ENCODE results near the gene NXF1.
A peak's percentile ranks its signal among the peaks of the same experiment; 100 is the strongest.

Gene NXF1

DNA sequence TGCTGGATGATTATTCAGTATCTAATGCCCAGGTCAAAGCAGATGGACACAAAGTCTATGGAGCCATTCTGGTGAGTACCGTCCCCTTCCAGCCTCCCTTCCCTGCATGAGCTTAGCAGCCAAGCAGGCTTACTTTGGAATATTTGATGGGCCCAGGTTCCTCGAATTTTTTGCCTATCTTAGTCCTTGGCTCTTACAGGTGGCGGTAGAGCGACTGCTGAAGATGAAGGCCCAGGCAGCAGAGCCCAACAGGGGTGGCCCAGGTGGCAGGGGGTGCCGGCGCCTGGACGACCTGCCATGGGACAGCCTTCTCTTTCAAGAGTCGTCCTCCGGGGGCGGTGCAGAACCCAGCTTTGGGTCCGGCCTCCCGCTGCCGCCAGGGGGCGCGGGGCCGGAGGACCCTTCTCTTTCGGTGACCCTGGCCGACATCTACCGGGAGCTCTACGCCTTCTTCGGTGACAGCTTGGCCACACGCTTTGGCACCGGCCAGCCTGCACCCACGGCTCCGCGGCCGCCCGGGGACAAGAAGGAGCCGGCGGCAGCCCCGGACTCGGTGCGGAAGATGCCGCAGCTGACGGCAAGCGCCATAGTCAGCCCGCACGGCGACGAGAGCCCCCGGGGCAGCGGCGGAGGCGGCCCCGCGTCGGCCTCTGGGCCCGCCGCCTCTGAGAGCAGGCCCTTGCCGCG, 18.8 kb downstream of the NXF1 start:
- TF ChIP-seq FOXM1 (IDR thresholded peaks at IDR 0.05; ENCODE audit: borderline replicate concordance, low read depth) = no peak
- TF ChIP-seq, protein P1, sequence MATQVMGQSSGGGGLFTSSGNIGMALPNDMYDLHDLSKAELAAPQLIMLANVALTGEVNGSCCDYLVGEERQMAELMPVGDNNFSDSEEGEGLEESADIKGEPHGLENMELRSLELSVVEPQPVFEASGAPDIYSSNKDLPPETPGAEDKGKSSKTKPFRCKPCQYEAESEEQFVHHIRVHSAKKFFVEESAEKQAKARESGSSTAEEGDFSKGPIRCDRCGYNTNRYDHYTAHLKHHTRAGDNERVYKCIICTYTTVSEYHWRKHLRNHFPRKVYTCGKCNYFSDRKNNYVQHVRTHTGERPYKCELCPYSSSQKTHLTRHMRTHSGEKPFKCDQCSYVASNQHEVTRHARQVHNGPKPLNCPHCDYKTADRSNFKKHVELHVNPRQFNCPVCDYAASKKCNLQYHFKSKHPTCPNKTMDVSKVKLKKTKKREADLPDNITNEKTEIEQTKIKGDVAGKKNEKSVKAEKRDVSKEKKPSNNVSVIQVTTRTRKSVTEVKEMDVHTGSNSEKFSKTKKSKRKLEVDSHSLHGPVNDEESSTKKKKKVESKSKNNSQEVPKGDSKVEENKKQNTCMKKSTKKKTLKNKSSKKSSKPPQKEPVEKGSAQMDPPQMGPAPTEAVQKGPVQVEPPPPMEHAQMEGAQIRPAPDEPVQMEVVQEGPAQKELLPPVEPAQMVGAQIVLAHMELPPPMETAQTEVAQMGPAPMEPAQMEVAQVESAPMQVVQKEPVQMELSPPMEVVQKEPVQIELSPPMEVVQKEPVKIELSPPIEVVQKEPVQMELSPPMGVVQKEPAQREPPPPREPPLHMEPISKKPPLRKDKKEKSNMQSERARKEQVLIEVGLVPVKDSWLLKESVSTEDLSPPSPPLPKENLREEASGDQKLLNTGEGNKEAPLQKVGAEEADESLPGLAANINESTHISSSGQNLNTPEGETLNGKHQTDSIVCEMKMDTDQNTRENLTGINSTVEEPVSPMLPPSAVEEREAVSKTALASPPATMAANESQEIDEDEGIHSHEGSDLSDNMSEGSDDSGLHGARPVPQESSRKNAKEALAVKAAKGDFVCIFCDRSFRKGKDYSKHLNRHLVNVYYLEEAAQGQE (IDR thresholded peaks at IDR 0.05; ENCODE audit: low read depth) = no peak
- TF ChIP-seq, protein P2, sequence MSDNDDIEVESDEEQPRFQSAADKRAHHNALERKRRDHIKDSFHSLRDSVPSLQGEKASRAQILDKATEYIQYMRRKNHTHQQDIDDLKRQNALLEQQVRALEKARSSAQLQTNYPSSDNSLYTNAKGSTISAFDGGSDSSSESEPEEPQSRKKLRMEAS (IDR thresholded peaks at IDR 0.05) = 0 out of 2 replicates have a peak, but pooled peaks have one; percentile 19
- TF ChIP-seq TEAD4 (IDR thresholded peaks at IDR 0.05) = no peak
- TF ChIP-seq, protein P3, sequence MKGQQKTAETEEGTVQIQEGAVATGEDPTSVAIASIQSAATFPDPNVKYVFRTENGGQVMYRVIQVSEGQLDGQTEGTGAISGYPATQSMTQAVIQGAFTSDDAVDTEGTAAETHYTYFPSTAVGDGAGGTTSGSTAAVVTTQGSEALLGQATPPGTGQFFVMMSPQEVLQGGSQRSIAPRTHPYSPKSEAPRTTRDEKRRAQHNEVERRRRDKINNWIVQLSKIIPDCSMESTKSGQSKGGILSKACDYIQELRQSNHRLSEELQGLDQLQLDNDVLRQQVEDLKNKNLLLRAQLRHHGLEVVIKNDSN (IDR thresholded peaks at IDR 0.05) = no peak
- TF ChIP-seq YY1 (IDR thresholded peaks at IDR 0.05; ENCODE audit: low read depth) = no peak
- peak; percentile 82; the same call in 1 of the 2 replicates for TF ChIP-seq ZBTB7A (IDR thresholded peaks at IDR 0.05; ENCODE audit: low read depth)
- TF ChIP-seq EGR1 (IDR thresholded peaks at IDR 0.05) = 0 out of 2 replicates have a peak, but pooled peaks have one; percentile 19

DNA sequence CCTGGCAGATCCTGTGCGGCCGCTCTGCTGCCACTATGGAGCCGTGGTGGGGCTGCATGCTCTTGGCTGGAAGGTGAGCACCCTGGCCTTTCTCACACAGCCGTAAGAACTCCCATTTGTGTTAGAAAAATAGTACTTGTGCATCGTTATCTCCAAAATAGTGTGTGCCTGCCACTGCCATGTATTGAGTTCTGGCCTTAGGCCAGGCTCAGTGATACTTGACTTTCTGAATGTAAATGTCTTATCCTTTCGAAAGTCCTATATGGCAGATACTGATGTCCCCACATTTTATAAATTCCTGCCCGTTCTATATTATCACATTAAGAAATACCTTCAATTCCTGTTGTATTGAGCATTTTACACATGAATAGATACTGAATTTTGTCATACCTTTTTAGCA, 22.5 kb downstream of the NXF1 start:
- TF ChIP-seq EP300 (IDR thresholded peaks at IDR 0.05; ENCODE audit: borderline replicate concordance) (no peak), EGR1 (IDR thresholded peaks at IDR 0.05) (no peak), ZBTB7A (IDR thresholded peaks at IDR 0.05; ENCODE audit: low read depth) (no peak)

DNA sequence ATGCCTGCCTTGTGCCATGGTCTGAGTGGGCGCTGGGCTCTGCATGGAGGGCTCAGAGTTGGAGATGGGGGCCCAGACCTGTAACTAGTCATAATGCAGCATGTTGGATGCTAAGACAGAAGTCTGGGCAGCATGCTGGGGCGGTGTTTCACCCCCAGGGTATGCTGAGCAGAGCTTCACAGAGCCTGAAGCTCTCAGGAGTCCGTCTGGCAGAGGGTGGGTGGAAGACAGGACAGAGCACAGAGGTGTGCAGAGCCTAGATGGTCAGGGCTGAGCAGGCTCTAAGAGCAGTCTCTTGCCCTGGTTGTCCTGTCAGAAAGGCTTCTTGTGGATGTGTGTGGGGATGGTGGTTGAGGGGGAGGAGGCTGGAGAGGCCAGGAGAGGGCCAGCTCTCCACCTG, 26.8 kb downstream of the NXF1 start:
- TF ChIP-seq, protein P3 (IDR thresholded peaks at IDR 0.05) = no peak
- TF ChIP-seq, protein P2 (IDR thresholded peaks at IDR 0.05) = no peak
- TF ChIP-seq ZBTB7A (IDR thresholded peaks at IDR 0.05; ENCODE audit: low read depth) = no peak
- no peak for TF ChIP-seq EGR1 (IDR thresholded peaks at IDR 0.05)
- no peak for TF ChIP-seq TCF12 (IDR thresholded peaks at IDR 0.05; ENCODE audit: low read depth)
- no peak for TF ChIP-seq EP300 (IDR thresholded peaks at IDR 0.05; ENCODE audit: borderline replicate concordance)
- no peak for TF ChIP-seq TEAD4 (IDR thresholded peaks at IDR 0.05)
- TF ChIP-seq NFIC (IDR thresholded peaks at IDR 0.05) = no peak
- TF ChIP-seq RAD21 (IDR thresholded peaks at IDR 0.05; ENCODE audit: low read depth) = no peak
- TF ChIP-seq TAF1 (IDR thresholded peaks at IDR 0.05; ENCODE audit: low read depth) = no peak

DNA sequence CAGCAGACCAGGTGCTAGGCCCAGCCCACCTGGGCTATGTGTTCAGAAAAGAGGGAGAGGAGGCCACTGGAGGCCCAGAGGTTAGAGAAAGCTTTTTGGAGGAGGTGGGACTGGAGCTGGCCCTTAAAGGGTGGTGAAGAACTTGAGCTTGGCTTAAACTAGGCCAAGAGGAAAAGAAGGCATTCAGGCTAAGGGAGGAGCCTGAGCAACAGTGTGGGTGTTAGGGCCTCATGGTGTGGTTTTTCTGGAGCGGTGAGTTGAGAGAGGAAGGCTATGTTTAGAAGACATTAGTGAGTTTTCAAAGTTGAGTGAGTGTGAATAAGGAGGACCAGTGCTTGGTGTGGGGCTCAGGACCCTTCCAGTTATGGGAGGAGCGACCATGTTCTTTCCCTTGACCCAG, 27.9 kb downstream of the NXF1 start:
- TF ChIP-seq ZBTB7A (IDR thresholded peaks at IDR 0.05; ENCODE audit: low read depth) (no peak), EGR1 (IDR thresholded peaks at IDR 0.05) (no peak), RAD21 (IDR thresholded peaks at IDR 0.05; ENCODE audit: low read depth) (no peak), EP300 (IDR thresholded peaks at IDR 0.05; ENCODE audit: borderline replicate concordance) (no peak), YY1 (IDR thresholded peaks at IDR 0.05; ENCODE audit: low read depth) (no peak)
- TF ChIP-seq, protein P2 (IDR thresholded peaks at IDR 0.05) = no peak

DNA sequence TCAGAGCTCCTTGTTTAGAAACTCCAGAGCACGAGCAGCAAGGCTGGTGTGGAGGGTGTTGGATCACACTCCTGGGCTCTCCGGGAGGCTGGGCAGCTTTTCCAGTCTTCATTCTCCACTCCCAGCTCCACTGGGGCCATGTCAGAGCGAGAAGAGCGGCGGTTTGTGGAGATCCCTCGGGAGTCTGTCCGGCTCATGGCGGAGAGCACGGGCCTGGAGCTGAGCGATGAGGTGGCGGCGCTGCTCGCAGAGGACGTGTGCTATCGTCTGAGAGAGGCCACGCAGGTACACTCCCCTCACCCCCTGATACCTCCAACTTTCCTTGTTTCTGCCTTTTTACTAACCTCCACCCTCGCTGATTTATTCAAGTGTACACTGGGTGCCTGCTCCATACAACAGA, 29.6 kb downstream of the NXF1 start:
- TF ChIP-seq FOXM1 (IDR thresholded peaks at IDR 0.05; ENCODE audit: borderline replicate concordance, low read depth) = no peak
- TF ChIP-seq, protein P1 (IDR thresholded peaks at IDR 0.05; ENCODE audit: low read depth) = no peak
- TF ChIP-seq EGR1 (IDR thresholded peaks at IDR 0.05) = no peak
- no peak for TF ChIP-seq NFIC (IDR thresholded peaks at IDR 0.05)

DNA sequence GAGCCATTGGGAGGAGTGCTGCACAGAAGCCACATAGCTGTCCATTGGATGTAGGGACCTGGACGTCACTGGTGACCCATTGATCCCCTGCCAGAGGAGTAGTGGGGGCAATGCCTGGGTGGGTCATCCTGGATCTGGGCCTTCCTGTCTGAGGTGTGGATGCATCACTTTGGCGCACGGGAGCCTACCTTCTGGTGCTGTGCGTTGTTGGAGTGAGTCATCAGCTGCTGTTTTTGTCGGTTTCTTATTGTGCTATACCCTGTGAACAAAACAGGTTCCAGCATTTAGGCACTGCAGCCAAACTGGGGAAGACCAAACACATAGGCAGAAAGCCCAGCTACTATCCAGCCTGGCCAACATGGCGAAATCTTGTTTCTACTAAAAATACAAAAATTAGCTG, 30.8 kb downstream of the NXF1 start:
- TF ChIP-seq TEAD4 (IDR thresholded peaks at IDR 0.05) (no peak), EGR1 (IDR thresholded peaks at IDR 0.05) (no peak), TCF12 (IDR thresholded peaks at IDR 0.05; ENCODE audit: low read depth) (no peak), FOXM1 (IDR thresholded peaks at IDR 0.05; ENCODE audit: borderline replicate concordance, low read depth) (no peak), TAF1 (IDR thresholded peaks at IDR 0.05; ENCODE audit: low read depth) (no peak), NFIC (IDR thresholded peaks at IDR 0.05) (no peak), RAD21 (IDR thresholded peaks at IDR 0.05; ENCODE audit: low read depth) (no peak), YY1 (IDR thresholded peaks at IDR 0.05; ENCODE audit: low read depth) (no peak), EP300 (IDR thresholded peaks at IDR 0.05; ENCODE audit: borderline replicate concordance) (no peak), CREB1 (IDR thresholded peaks at IDR 0.05; ENCODE audit: low read depth) (no peak), CEBPB (IDR thresholded peaks at IDR 0.05) (no peak), ZBTB7A (IDR thresholded peaks at IDR 0.05; ENCODE audit: low read depth) (no peak)
- TF ChIP-seq, protein P3 (IDR thresholded peaks at IDR 0.05) = no peak
- TF ChIP-seq, protein P1 (IDR thresholded peaks at IDR 0.05; ENCODE audit: low read depth) = no peak
- TF ChIP-seq, protein P2 (IDR thresholded peaks at IDR 0.05) = no peak
